Activated T-helper 17 cell treated with anti-CD3 and anti-CD28 coated beads, Interleukin-2, amount 50 U/mL, for 72 hours (primary cell): ENCODE results near the gene SCAF11. TPM values are rescaled to one million over a fixed set of nuclear protein-coding genes. Genes with fewer than 3 reads are reported as not detected.

Experiments
- ATAC-seq: fragments of 150-1000 bp; cut with Tn5 transposase; replicated peaks from 2 replicates; pipeline ENCODE4 v1.10.0; 2021; ENCODE audit warnings: mild to moderate bottlenecking, moderate library complexity
- H3K27ac Mint-ChIP-seq: one replicate; pipeline ENCODE4 v1.8.0; 2022; ENCODE audit warnings: mixed read lengths
- H3K27me3 Mint-ChIP-seq: one replicate; pipeline ENCODE4 v1.8.0; 2022; ENCODE audit warnings: mixed read lengths
- H3K36me3 Mint-ChIP-seq: one replicate; pipeline ENCODE4 v1.8.0; 2022; ENCODE audit warnings: low read depth, mild to moderate bottlenecking, mixed read lengths
- H3K4me1 Mint-ChIP-seq: one replicate; pipeline ENCODE4 v1.8.0; 2022; ENCODE audit warnings: mixed read lengths
- H3K4me3 Mint-ChIP-seq: one replicate; pipeline ENCODE4 v1.8.0; 2022; ENCODE audit warnings: mild to moderate bottlenecking, mixed read lengths
- H3K9me3 Mint-ChIP-seq: one replicate; pipeline ENCODE4 v1.8.0; 2022; ENCODE audit warnings: mixed read lengths
- total RNA-seq, 2 donors: library from RNA; stranded (reverse); gene quantifications; one replicate each; pipeline ENCODE4 v1.2.3, GENCODE V29; 2022

Gene SCAF11
- total RNA-seq, 2 donors from 2014 or later, result 108 to 116 TPM

GRCh38 chr12:45989721-45990467 is 480 bp downstream of the SCAF11 start:
- H3K4me1 Mint-ChIP-seq, result peaks cover 46% of the 10 kb centered on the region
- peak overlapping the region; percentile 99 for H3K27ac Mint-ChIP-seq
- no peaks in the 10 kb centered on the region for H3K9me3 Mint-ChIP-seq
- ATAC-seq, result peak; percentile 32
- no peaks in the 10 kb centered on the region for H3K27me3 Mint-ChIP-seq
- H3K36me3 Mint-ChIP-seq, result peaks cover 58% of the 10 kb centered on the region
- peak overlapping the region; percentile 98 for H3K4me3 Mint-ChIP-seq

DNA sequence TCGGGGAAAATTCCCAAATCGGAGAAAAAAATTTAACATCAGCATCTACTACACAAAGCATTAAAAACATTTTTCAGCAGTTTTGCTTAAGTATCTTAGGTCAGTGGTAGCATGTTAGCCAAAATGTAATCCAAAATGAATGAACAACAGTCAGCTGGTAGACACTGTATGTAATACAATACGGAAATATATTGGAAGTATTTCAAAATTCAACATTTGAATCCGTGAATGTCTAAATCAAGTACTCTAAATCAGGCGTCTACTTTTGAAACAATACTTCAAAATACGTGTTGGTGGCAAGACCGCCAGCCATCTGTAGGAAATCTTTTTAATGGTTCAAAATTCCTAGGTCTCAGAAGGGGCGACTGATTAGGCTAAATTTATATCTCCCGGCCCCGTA is 1.1 kb downstream of the SCAF11 start:
- Mint-ChIP-seq H3K4me1 (peaks cover 49% of the 10 kb centered on the region), H3K9me3 (no peaks in the 10 kb centered on the region), H3K27ac (peak overlapping the region; percentile 99), H3K4me3 (peak overlapping the region; percentile 98), H3K36me3 (peaks cover 64% of the 10 kb centered on the region), H3K27me3 (no peaks in the 10 kb centered on the region)
- ATAC-seq, result no peak

GRCh38 chr12:45988264-45988663 is 2.1 kb downstream of the SCAF11 start:
- Mint-ChIP-seq H3K27ac (peak overlapping the region; percentile 99), H3K4me1 (peaks cover 59% of the 10 kb centered on the region), H3K27me3 (no peaks in the 10 kb centered on the region), H3K9me3 (no peaks in the 10 kb centered on the region), H3K4me3 (peak overlapping the region; percentile 98), H3K36me3 (peaks cover 72% of the 10 kb centered on the region)
- ATAC-seq, result no peak

DNA sequence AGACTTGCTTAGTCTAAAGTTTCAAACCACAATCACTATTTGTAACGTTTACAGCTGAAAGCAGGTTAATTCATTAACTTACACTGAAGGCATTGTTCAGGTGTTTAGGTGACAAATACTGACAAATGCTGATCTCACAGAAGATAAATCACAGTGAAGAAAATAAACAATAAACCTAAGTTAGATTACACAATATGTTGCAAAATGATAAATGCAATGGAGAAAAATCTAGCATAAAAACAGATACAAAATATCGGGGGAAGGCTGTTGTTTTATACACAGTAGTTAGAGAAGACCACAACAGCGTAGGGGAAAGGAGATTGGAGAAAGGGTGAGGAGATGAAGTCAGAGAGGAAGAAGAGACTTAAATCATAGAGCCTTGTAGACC is 3.0 kb downstream of the SCAF11 start:
- peaks cover 79% of the 10 kb centered on the region for H3K36me3 Mint-ChIP-seq

GRCh38 chr12:45986641-45987339 is 3.6 kb downstream of the SCAF11 start:
- H3K27ac Mint-ChIP-seq, result peak overlapping the region; percentile 99
- H3K4me3 Mint-ChIP-seq, result peak overlapping the region; percentile 98

More for the DNA sequence above, 3.0 kb downstream of the SCAF11 start:
- ATAC-seq, result no peak
- peak overlapping the region; percentile 98 for H3K4me3 Mint-ChIP-seq
- no peaks in the 10 kb centered on the region for H3K27me3 Mint-ChIP-seq
- H3K4me1 Mint-ChIP-seq, result peaks cover 68% of the 10 kb centered on the region
- H3K27ac Mint-ChIP-seq, result peak overlapping the region; percentile 99
- H3K9me3 Mint-ChIP-seq, result no peaks in the 10 kb centered on the region

DNA sequence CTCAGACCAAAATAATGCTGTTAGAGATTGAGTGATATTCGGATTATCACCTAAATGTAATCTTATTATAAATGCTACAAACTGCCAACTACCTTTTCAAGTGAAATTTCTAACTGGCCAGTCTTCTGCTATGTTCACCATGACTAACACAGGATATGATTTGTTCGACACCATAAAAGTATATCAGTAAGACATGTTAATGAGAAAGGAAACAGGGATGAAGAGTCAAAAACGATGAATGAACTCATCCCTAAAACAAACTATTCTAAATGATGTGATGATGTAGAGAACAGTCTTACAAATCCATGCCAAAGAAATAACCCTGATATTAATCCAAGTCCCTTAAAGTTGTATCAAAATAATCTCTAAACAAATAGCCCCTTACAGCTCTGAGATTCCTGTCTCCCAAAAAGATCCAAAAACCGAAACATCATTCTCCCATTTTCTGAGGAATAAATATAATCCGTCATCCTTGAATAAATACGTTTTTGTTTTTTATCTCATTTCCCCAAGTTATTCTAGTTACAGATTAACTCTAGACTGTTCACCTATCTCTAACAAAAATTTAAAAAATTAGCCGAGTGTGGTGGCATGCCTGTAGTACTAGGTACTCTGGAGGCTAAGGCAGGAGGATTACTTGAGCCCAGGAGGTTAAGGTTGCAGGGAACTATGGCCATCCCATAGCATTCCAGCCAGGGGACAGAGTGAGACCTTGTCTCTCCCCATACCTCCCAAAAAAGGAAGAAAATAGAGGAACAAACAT is 9.1 kb downstream of the SCAF11 start:
- ATAC-seq, result peak; percentile 82
- Mint-ChIP-seq H3K4me3 (peak overlapping the region; percentile 48), H3K27ac (no peak overlapping the region), H3K9me3 (no peaks in the 10 kb centered on the region), H3K27me3 (no peaks in the 10 kb centered on the region), H3K4me1 (peaks cover 79% of the 10 kb centered on the region), H3K36me3 (peaks cover 55% of the 10 kb centered on the region)

More at GRCh38 chr12:45986641-45987339, 3.6 kb downstream of the SCAF11 start:
- Mint-ChIP-seq H3K36me3 (peaks cover 75% of the 10 kb centered on the region), H3K27me3 (no peaks in the 10 kb centered on the region), H3K9me3 (no peaks in the 10 kb centered on the region), H3K4me1 (peaks cover 63% of the 10 kb centered on the region)
- ATAC-seq, result no peak

GRCh38 chr12:45980540-45980939 is 9.8 kb downstream of the SCAF11 start:
- no peak overlapping the region for H3K27ac Mint-ChIP-seq
- H3K9me3 Mint-ChIP-seq, result no peaks in the 10 kb centered on the region
- no peak for ATAC-seq
- H3K4me3 Mint-ChIP-seq, result peak overlapping the region; percentile 48
- peaks cover 76% of the 10 kb centered on the region for H3K4me1 Mint-ChIP-seq
- peaks cover 51% of the 10 kb centered on the region for H3K36me3 Mint-ChIP-seq
- no peaks in the 10 kb centered on the region for H3K27me3 Mint-ChIP-seq

GRCh38 chr12:45978108-45978507 is 12.3 kb downstream of the SCAF11 start:
- peak overlapping the region; percentile 42 for H3K4me3 Mint-ChIP-seq
- no peak for ATAC-seq
- peak overlapping the region; percentile 48 for H3K27ac Mint-ChIP-seq
- peaks cover 1% of the 10 kb centered on the region for H3K9me3 Mint-ChIP-seq
- peaks cover 47% of the 10 kb centered on the region for H3K36me3 Mint-ChIP-seq
- no peaks in the 10 kb centered on the region for H3K27me3 Mint-ChIP-seq
- peaks cover 65% of the 10 kb centered on the region for H3K4me1 Mint-ChIP-seq

- Mint-ChIP-seq H3K9me3 (peaks cover 4% of the 10 kb centered on the region), H3K36me3 (peaks cover 47% of the 10 kb centered on the region), H3K4me1 (peaks cover 65% of the 10 kb centered on the region), H3K4me3 (peak overlapping the region; percentile 42), H3K27me3 (no peaks in the 10 kb centered on the region), H3K27ac (no peak overlapping the region)
- no peak for ATAC-seq
Observed at GRCh38 chr12:45977620-45978019, 12.8 kb downstream of the SCAF11 start.

DNA sequence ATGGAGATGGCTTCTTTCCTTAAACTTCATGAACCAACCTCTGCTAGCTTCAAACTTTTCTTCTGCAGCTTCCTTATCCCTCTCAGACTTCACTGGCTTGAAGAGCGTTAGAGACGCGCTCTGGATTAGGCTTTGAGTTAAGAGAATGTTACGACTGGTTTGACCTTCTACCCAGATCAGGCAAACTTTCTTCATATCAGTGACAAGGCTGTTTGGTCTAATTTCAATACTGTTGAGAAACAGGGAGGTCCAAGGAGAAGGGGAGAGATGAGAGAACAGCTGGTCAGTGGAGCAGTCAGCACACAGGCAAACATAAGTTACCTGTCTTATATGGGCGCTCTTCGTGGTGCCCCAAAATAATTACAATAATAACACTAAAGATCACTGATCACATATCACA is 14.9 kb downstream of the SCAF11 start:
- no peak for ATAC-seq
- no peaks in the 10 kb centered on the region for H3K27me3 Mint-ChIP-seq
- peaks cover 4% of the 10 kb centered on the region for H3K9me3 Mint-ChIP-seq
- H3K36me3 Mint-ChIP-seq, result peaks cover 67% of the 10 kb centered on the region
- H3K4me3 Mint-ChIP-seq, result no peak overlapping the region
- H3K27ac Mint-ChIP-seq, result no peak overlapping the region
- H3K4me1 Mint-ChIP-seq, result peaks cover 58% of the 10 kb centered on the region

- Mint-ChIP-seq H3K36me3 (peaks cover 72% of the 10 kb centered on the region), H3K4me1 (peaks cover 58% of the 10 kb centered on the region), H3K27ac (no peak overlapping the region), H3K9me3 (peaks cover 4% of the 10 kb centered on the region), H3K27me3 (no peaks in the 10 kb centered on the region), H3K4me3 (peak overlapping the region; percentile 2)
- ATAC-seq, result no peak
Observed at GRCh38 chr12:45974883-45975282, 15.5 kb downstream of the SCAF11 start.

- Mint-ChIP-seq H3K27ac (no peak overlapping the region), H3K27me3 (no peaks in the 10 kb centered on the region), H3K4me1 (peaks cover 54% of the 10 kb centered on the region), H3K9me3 (peaks cover 4% of the 10 kb centered on the region), H3K4me3 (peak overlapping the region; percentile 2), H3K36me3 (peaks cover 72% of the 10 kb centered on the region)
- ATAC-seq, result no peak
Observed at GRCh38 chr12:45974171-45974719, 16.1 kb downstream of the SCAF11 start.

DNA sequence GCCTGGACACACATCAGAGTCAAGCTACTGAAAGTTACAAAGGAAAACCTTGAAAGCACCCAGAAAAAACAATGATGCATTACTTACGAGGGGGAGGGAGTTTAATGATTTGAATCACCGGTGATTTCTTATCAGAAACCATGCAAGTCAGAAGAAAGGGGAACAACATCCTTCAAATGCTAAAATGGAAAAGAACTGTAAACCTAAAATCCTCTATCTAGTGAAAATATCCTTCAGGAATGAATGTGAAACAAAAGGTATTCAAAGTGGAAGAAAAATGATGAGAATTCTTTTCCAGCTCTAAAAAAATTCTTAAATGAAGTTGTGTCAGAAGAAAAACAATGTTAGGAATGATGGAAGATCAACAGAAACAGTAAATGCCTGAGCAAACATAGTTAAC is 16.8 kb downstream of the SCAF11 start:
- H3K9me3 Mint-ChIP-seq, result peaks cover 4% of the 10 kb centered on the region
- H3K27ac Mint-ChIP-seq, result peak overlapping the region; percentile 69
- peaks cover 51% of the 10 kb centered on the region for H3K4me1 Mint-ChIP-seq
- peak; percentile 60 for ATAC-seq
- peaks cover 70% of the 10 kb centered on the region for H3K36me3 Mint-ChIP-seq
- H3K4me3 Mint-ChIP-seq, result peak overlapping the region; percentile 40
- no peaks in the 10 kb centered on the region for H3K27me3 Mint-ChIP-seq

GRCh38 chr12:45970391-45970790 is 20.0 kb downstream of the SCAF11 start:
- H3K36me3 Mint-ChIP-seq, result peaks cover 60% of the 10 kb centered on the region
- H3K27ac Mint-ChIP-seq, result peak overlapping the region; percentile 14
- H3K4me1 Mint-ChIP-seq, result peaks cover 33% of the 10 kb centered on the region
- ATAC-seq, result no peak
- H3K4me3 Mint-ChIP-seq, result peak overlapping the region; percentile 13
- no peaks in the 10 kb centered on the region for H3K27me3 Mint-ChIP-seq
- peaks cover 4% of the 10 kb centered on the region for H3K9me3 Mint-ChIP-seq
